Activated T-helper 17 cell treated with anti-CD3 and anti-CD28 coated beads, Interleukin-2, amount 50 U/mL, for 72 hours (primary cell): ENCODE data around the gene SPAG4. TPM values are rescaled to one million over a fixed set of nuclear protein-coding genes. Genes with fewer than 3 reads are reported as not detected.
A peak's percentile ranks its signal among the peaks of the same experiment; 100 is the strongest.

Experiments
- ATAC-seq: fragments of 150-1000 bp; cut with Tn5 transposase; replicated peaks from 2 replicates; pipeline ENCODE4 v1.10.0; 2021; ENCODE audit warnings: mild to moderate bottlenecking, moderate library complexity
- H3K27ac Mint-ChIP-seq: one replicate; pipeline ENCODE4 v1.8.0; 2022; ENCODE audit warnings: mixed read lengths
- H3K27me3 Mint-ChIP-seq: one replicate; pipeline ENCODE4 v1.8.0; 2022; ENCODE audit warnings: mixed read lengths
- H3K36me3 Mint-ChIP-seq: one replicate; pipeline ENCODE4 v1.8.0; 2022; ENCODE audit warnings: low read depth, mild to moderate bottlenecking, mixed read lengths
- H3K4me1 Mint-ChIP-seq: one replicate; pipeline ENCODE4 v1.8.0; 2022; ENCODE audit warnings: mixed read lengths
- H3K4me3 Mint-ChIP-seq: one replicate; pipeline ENCODE4 v1.8.0; 2022; ENCODE audit warnings: mild to moderate bottlenecking, mixed read lengths
- H3K9me3 Mint-ChIP-seq: one replicate; pipeline ENCODE4 v1.8.0; 2022; ENCODE audit warnings: mixed read lengths
- total RNA-seq, 2 donors: library from RNA; stranded (reverse); gene quantifications; one replicate each; pipeline ENCODE4 v1.2.3, GENCODE V29; 2022

Gene SPAG4
- total RNA-seq, 2 donors from 2014 or later, result 7.2 to 52.4 TPM

DNA sequence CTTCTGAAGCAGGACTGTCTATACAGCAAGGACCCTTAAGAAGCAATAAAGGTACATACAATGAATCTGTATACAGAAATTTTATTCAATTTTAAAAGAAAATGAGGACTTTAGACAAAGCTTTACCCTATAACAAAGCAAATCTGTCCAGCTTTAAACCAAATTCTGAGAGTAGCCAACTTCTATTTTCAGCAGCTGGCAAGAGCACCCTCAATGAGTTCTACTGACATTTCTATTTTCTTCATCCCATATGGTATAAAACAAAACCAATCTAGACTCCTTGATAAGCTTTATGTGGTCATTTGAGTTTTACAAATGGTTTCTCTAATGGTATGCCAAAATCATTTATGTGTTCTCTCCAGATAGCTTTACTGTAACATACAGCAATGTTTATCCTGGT, 36.3 kb downstream of the SPAG4 start:
- ATAC-seq, result no peak
- Mint-ChIP-seq H3K36me3 (peaks cover 12% of the 10 kb centered on the region), H3K4me1 (peaks cover 22% of the 10 kb centered on the region), H3K27ac (no peak overlapping the region), H3K4me3 (no peak overlapping the region), H3K27me3 (no peaks in the 10 kb centered on the region), H3K9me3 (no peaks in the 10 kb centered on the region)

DNA sequence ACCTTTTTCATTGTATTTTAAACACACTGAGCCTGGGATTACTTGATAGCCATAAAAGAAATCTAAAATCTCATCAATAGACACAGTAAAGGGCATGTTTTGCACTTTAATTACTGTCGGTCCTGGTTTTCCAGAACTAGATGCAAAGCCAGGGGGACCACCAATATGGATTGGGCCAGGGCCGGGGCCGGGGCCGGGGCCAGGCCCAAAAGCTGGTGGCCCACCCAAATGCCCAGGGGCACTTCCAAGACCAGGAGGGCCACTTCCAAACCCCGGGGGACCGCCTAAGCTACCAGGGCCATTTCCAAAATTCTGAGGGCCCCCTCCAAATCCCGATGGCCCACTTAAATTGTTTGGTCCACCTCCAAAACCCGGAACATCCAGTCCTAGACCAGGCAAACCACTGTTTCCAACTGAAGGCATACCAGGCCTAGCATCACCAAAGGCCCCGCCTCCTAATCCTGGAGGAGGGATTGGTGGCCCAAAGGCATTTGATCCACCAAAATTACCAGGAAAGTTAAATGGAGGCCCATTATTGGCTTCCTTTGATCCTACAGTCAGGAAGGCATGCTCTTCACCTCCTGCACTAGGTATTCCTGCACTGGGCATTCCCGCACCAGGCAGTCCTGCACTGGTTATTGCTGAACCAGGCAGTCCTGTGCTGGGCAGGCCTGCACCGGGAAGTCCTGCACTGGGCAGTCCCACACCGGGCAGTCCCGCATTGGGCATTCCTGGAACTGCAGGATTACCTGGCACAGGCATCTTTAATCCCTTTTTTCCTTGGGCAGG, 37.2 kb downstream of the SPAG4 start:
- Mint-ChIP-seq H3K9me3 (no peaks in the 10 kb centered on the region), H3K36me3 (peaks cover 15% of the 10 kb centered on the region), H3K27ac (no peak overlapping the region), H3K4me1 (peaks cover 27% of the 10 kb centered on the region), H3K27me3 (no peaks in the 10 kb centered on the region), H3K4me3 (no peak overlapping the region)
- no peak for ATAC-seq

DNA sequence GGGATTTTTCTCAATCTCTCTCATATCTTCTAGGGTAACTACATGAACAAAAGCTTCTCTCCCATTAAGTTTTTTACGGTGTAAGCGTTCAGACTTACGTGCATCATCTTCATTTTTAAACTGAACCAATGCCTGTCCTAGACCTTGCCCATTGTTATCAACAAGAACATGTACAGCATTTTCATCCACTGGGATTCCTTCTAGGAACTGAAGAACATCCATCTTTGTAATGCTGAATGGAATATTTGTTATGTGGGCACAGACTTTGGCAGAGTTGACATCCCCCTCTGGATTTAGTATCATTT, 37.8 kb downstream of the SPAG4 start:
- peaks cover 25% of the 10 kb centered on the region for H3K4me1 Mint-ChIP-seq
- H3K36me3 Mint-ChIP-seq, result peaks cover 20% of the 10 kb centered on the region
- H3K9me3 Mint-ChIP-seq, result no peaks in the 10 kb centered on the region
- H3K4me3 Mint-ChIP-seq, result no peak overlapping the region
- no peak for ATAC-seq
- no peak overlapping the region for H3K27ac Mint-ChIP-seq
- no peaks in the 10 kb centered on the region for H3K27me3 Mint-ChIP-seq

DNA sequence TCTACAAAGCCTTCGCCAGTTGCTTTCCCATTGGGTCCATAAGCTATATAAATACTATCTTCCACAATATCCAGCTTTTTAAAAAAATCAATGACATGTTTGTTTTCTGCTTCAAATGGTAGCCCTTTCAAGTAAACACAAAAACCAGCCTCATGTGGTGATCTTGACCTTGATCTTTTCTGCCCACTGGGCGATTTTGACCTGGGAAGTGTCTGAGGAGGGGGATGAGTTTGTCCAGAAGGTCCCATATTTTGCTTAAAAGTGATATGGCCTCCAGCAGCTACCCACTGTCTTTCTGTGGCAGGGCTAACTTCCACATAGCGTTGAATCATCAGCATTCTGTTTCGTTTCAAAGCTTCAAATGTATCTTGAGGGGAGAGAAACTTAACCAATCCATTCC, 38.3 kb downstream of the SPAG4 start:
- no peak for ATAC-seq
- H3K4me1 Mint-ChIP-seq, result peaks cover 25% of the 10 kb centered on the region
- no peak overlapping the region for H3K27ac Mint-ChIP-seq
- no peaks in the 10 kb centered on the region for H3K27me3 Mint-ChIP-seq
- H3K36me3 Mint-ChIP-seq, result peaks cover 25% of the 10 kb centered on the region
- H3K9me3 Mint-ChIP-seq, result no peaks in the 10 kb centered on the region
- H3K4me3 Mint-ChIP-seq, result no peak overlapping the region

DNA sequence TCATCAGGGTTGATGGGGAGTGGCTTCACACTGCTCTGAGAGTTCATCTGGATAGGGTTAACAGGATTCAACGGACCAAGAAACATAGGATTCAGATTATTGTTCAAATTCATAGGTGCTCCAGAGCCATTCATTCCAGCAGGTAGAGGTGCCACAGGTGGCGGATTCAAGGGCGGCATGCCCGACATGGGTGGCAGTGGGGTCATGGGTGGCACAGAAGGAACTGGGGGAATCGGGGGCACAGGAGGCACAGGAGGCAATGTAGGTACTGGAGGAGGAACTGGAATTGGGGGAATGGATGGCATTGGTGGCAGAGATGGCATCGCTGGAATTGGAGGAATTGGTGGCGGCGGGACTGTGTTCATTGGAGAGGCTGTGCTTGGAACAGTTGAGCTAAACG, 38.8 kb downstream of the SPAG4 start:
- Mint-ChIP-seq H3K4me1 (peaks cover 27% of the 10 kb centered on the region), H3K27ac (no peak overlapping the region), H3K36me3 (peaks cover 30% of the 10 kb centered on the region), H3K27me3 (no peaks in the 10 kb centered on the region), H3K4me3 (no peak overlapping the region), H3K9me3 (no peaks in the 10 kb centered on the region)
- no peak for ATAC-seq

DNA sequence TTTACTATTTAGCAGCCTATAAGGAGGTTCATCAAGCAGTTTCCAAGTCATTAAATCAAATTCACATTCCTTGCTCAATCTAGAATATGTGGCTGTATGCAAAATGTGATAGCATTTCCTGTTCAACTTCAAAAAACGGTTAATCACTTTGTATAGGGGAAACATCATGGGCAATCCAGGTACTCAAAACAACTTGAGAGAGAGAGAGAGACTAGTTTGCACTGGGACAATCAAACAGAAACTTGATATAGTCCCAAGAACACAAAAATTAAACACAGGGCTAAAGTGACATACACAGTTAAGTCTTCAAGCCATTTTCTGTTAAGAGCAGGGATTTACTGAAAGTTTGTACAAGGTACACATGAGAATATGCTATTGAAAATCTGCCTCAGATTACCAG, 41.6 kb downstream of the SPAG4 start:
- peak overlapping the region; percentile 74 for H3K27ac Mint-ChIP-seq

DNA sequence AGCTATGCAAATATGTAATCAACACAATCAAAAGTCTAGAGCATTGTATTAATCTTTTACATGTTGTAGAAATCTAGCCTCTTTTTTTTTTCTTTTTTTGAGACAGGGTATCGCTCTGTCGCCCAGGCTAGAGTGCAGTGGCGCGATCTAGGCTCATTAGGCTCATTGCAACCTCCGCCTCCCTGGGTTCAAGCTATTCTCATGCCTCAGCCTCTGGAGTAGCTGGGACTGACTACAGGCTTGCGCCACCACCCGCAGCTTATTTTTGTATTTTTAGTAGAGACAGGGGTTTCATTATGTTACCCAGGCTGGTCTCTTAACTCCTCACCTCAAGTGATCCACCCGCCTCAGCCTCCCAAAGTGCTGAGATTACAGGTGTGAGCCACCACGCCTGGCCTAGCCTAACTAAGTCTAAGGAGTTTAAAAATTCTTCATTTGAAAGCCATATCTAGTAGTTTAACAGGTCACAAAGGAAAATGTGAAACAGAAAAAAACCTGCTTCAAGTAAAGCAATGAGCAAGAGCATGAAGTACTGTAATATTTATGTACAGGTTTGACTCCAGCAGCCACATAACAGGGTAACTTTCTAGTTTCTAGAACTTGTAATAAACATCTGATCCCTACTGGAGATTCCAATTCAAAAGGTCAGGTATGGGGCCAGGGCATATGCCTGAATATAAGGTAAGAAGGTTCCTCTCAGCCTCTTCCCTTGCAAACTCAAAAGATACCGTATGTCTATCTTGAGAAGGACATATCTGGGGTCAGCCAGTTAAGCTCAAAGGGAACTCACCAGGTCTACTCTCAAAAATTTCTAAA, 44.7 kb downstream of the SPAG4 start:
- peak overlapping the region; percentile 87 for H3K27ac Mint-ChIP-seq
- H3K27me3 Mint-ChIP-seq, result no peaks in the 10 kb centered on the region
- no peaks in the 10 kb centered on the region for H3K9me3 Mint-ChIP-seq
- H3K4me3 Mint-ChIP-seq, result peak overlapping the region; percentile 90
- peaks cover 79% of the 10 kb centered on the region for H3K36me3 Mint-ChIP-seq
- peak; percentile 67 for ATAC-seq
- peaks cover 52% of the 10 kb centered on the region for H3K4me1 Mint-ChIP-seq

More for the DNA sequence above, 41.6 kb downstream of the SPAG4 start:
- H3K4me1 Mint-ChIP-seq, result peaks cover 35% of the 10 kb centered on the region
- peak overlapping the region; percentile 57 for H3K4me3 Mint-ChIP-seq
- H3K27me3 Mint-ChIP-seq, result no peaks in the 10 kb centered on the region
- ATAC-seq, result no peak
- no peaks in the 10 kb centered on the region for H3K9me3 Mint-ChIP-seq
- peaks cover 52% of the 10 kb centered on the region for H3K36me3 Mint-ChIP-seq

DNA sequence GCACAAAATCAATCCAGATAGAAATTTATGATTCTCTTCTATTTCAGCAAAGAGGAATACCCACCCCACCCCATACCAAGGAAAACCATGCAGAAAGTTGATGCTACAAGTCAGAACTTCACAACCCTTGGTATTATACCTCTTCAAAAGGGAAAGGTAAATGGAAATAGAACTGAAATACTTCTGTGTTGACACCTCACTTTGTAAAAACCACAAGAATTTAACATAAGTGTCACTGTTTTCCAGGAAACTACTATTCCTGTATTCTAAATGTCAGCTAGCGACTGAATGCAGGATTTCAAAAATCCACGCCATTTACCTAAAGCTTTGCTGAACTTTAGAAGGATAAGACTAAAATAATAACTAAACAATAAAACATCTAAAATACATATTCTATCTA, 45.4 kb downstream of the SPAG4 start:
- peak overlapping the region; percentile 90 for H3K4me3 Mint-ChIP-seq
- peaks cover 79% of the 10 kb centered on the region for H3K36me3 Mint-ChIP-seq
- H3K27ac Mint-ChIP-seq, result peak overlapping the region; percentile 87
- H3K9me3 Mint-ChIP-seq, result no peaks in the 10 kb centered on the region
- H3K27me3 Mint-ChIP-seq, result no peaks in the 10 kb centered on the region
- peak; percentile 50 for ATAC-seq
- peaks cover 52% of the 10 kb centered on the region for H3K4me1 Mint-ChIP-seq

DNA sequence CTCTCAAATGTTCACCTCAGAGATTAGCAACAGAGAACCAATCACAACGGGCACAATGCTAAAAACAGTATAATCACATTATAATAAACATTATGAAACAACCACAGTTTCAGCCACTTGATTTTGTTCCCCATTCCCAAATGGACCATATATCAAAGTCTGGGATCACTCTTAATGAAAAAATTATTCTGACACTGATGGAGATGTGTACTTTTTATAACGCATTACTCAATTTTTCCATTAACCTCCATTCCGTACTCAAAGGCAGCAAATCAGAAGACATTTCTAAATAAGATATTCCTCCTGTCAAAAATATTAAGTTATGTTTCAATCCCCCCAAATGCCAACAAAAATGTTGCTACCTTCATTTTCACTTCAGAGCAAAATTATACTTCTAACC, 46.3 kb downstream of the SPAG4 start:
- no peak for ATAC-seq
- Mint-ChIP-seq H3K4me3 (peak overlapping the region; percentile 90), H3K4me1 (peaks cover 52% of the 10 kb centered on the region), H3K27ac (peak overlapping the region; percentile 87), H3K9me3 (no peaks in the 10 kb centered on the region), H3K36me3 (peaks cover 73% of the 10 kb centered on the region), H3K27me3 (no peaks in the 10 kb centered on the region)

DNA sequence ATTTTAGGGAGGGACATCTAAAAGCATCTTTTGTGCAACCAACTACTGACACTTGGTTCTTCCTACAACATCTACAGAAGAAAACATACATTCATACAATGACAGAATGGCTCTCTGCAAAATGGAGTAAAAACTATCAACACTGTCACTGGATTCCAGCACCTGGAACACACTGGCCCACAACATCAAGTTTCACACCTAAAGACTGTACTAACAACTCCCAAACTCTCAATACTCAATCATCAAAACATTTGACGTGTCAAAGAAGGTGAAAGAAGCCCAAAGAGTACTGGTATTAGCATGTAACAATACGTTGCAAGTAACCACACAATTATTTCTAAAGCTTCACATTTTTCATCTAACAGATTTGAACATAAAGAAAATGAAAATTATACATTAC, 46.9 kb downstream of the SPAG4 start:
- Mint-ChIP-seq H3K36me3 (peaks cover 67% of the 10 kb centered on the region), H3K27me3 (no peaks in the 10 kb centered on the region), H3K27ac (peak overlapping the region; percentile 87), H3K4me1 (peaks cover 46% of the 10 kb centered on the region), H3K4me3 (peak overlapping the region; percentile 90), H3K9me3 (no peaks in the 10 kb centered on the region)
- ATAC-seq, result peak; percentile 15

DNA sequence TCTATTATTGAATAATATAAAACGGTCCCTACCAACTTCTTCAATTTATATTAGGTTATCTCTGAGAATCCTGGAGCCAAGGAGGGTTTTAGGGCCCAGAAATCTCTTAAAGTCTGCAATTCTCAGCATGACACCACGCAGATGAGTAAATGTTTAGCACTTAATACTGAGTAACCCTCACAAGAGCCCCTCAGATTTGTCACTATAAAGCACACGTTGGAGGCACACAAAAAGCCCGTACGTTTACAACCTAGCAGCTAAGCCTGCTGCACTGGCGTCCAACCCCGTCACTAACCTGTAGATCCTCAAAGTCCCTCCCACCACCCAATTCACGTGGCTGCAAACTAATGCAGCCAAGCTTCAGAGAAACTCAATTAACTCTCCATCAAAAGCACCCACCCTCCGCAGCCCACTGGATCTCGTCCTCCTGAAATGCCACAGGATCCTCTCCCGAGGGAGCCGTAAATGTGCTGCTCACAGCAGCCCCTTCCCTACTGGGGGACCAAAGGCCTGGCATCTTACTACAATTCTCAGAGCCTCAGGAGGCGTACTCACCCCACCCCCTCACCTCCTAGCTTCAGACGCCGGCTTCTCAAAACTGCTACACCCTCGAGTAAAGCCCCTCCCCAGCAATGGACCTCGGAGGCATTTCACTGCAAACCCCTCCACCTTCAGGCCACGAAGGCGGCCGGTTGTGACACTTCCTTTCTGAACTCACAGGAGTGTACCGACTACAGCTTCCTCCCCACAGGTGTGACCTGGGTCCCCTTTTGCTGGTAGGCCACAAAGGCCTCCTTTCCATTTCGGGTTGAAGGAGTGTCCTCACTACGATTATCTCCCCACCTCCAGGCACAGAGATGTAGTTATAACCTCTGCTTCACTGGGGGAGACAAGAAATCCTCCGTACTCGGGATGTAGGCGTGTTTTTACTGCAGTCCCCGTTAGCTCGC, 48.2 kb downstream of the SPAG4 start:
- Mint-ChIP-seq H3K9me3 (no peaks in the 10 kb centered on the region), H3K27me3 (no peaks in the 10 kb centered on the region), H3K27ac (peak overlapping the region; percentile 87), H3K4me1 (peaks cover 43% of the 10 kb centered on the region), H3K4me3 (peak overlapping the region; percentile 90), H3K36me3 (peaks cover 63% of the 10 kb centered on the region)
- ATAC-seq, result peak; percentile 25

DNA sequence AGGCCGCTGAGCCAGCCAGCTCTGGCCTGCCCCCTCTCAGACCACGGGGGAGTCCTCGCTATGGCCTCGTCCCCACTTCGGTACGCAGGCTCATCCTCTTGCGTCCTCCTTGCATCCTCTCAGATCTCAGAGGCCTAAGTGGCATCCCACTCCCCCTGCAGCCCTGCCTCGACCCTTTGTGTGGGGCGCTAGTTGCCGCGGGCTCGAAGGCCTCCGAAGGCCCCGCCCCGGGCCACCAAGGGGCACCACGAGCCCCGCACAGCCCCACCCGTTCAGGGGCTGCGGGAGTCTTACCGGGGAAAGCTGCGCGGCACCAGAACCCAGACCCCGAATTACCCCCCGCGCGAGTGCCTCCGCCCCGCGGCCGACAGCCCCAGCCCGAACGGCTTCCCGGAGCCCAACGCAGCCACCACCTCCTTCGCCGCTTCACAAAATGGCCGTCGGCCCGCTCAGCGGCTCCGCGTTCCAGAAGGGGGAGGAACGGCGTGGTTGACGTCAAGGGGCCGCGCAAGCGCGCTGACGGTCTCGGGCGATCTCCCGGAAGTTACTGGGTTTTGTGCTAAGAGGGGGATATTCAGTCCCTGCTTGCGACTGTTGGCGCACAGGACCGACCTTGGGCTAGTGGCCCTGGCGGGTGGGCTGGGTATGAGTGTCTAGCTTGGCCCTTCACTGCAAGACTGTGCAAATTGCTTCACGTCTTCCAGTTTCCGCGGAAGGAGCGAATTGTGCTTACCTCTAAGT, 49.0 kb downstream of the SPAG4 start, which contains the start of the genes CPNE1 and RBM12:
TSS of gene CPNE1 (minus strand) at position 435 of the 741 bp plus-strand sequence. CDS start 31,977 bp downstream, outside the sequence.
TSS of gene RBM12 (minus strand) at position 435 of the 741 bp plus-strand sequence. CDS start 9,578 bp downstream, outside the sequence.
- H3K4me3 Mint-ChIP-seq, result peak within 1 kb of the TSS; percentile 90
- peaks cover 39% of the 10 kb centered on the region for H3K4me1 Mint-ChIP-seq
- no peaks in the 10 kb centered on the region for H3K27me3 Mint-ChIP-seq
- H3K27ac Mint-ChIP-seq, result peak within 1 kb of the TSS; percentile 87
- no peaks in the 10 kb centered on the region for H3K9me3 Mint-ChIP-seq
- peaks cover 63% of the 10 kb centered on the region for H3K36me3 Mint-ChIP-seq
- ATAC-seq, result peak; percentile 69

DNA sequence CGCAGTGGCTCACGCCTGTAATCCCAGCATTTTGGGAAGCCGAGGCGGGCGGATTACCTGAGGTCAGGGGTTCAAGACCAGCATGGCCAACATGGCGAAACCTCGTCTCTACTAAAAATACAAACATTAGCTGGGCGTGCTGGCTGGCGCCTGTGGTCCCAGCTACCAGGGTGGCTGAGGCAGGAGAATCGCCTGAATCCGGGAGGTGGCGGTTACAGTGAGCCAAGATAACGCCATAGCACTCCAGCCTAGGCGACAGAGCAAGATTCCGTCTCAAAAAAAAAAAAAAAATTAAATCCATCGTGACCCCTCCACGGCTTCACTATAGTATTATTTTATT, 50.3 kb downstream of the SPAG4 start:
- no peaks in the 10 kb centered on the region for H3K9me3 Mint-ChIP-seq
- H3K4me1 Mint-ChIP-seq, result peaks cover 27% of the 10 kb centered on the region
- no peak for ATAC-seq
- no peak overlapping the region for H3K27ac Mint-ChIP-seq
- peaks cover 67% of the 10 kb centered on the region for H3K36me3 Mint-ChIP-seq
- H3K27me3 Mint-ChIP-seq, result no peaks in the 10 kb centered on the region
- no peak overlapping the region for H3K4me3 Mint-ChIP-seq
